Measurements from ENCODE around the gene NFX1.

The NFX1 gene

DNA sequence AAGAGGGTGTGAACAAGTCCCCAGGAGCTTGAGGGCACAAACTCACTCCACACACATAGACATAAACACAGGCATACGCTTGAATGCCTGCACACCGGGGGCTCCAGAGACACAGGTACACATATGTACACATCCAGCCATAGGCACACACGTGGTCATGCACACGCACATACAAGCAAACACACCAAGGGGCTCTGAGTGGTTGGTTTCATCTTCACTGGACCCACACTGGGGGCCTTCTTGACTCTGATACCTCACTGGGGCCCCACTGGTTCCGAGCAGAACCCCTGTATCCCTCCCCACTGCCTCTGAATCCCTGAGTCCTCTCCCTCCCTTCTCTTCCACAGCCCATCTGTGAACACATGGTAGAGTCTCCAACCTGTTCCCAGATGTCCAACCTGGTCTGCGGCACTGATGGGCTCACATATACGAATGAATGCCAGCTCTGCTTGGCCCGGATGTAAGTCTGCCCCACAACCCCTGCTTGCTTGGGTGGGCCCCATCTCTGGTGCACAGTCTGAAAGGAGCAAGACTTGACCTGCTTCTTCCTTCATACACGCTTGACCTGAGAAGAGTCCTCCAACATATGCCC is 44.0 kb upstream of the NFX1 start (continued):
- TF ChIP-seq, protein P1, sequence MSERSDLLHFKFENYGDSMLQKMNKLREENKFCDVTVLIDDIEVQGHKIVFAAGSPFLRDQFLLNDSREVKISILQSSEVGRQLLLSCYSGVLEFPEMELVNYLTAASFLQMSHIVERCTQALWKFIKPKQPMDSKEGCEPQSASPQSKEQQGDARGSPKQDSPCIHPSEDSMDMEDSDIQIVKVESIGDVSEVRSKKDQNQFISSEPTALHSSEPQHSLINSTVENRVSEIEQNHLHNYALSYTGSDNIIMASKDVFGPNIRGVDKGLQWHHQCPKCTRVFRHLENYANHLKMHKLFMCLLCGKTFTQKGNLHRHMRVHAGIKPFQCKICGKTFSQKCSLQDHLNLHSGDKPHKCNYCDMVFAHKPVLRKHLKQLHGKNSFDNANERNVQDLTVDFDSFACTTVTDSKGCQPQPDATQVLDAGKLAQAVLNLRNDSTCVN (tag by site-specific recombination; optimal IDR thresholded peaks at IDR 0.05) = no peak
- TF ChIP-seq BCL11A (tag by site-specific recombination; IDR thresholded peaks at IDR 0.05; ENCODE audit: low read depth) = no peak
- TF ChIP-seq ZNF529 (tag by site-specific recombination; IDR thresholded peaks at IDR 0.05; ENCODE audit: insufficient replicate concordance) = no peak
- TF ChIP-seq ZNF664 (tag by site-specific recombination; IDR thresholded peaks at IDR 0.05) = no peak
- no peak for TF ChIP-seq ZBTB7A (tag by site-specific recombination; IDR thresholded peaks at IDR 0.05; ENCODE audit: low read depth)
- no peak for TF ChIP-seq ZFP41 (tag by site-specific recombination; IDR thresholded peaks at IDR 0.05; ENCODE audit: borderline replicate concordance)
- TF ChIP-seq, protein P2, sequence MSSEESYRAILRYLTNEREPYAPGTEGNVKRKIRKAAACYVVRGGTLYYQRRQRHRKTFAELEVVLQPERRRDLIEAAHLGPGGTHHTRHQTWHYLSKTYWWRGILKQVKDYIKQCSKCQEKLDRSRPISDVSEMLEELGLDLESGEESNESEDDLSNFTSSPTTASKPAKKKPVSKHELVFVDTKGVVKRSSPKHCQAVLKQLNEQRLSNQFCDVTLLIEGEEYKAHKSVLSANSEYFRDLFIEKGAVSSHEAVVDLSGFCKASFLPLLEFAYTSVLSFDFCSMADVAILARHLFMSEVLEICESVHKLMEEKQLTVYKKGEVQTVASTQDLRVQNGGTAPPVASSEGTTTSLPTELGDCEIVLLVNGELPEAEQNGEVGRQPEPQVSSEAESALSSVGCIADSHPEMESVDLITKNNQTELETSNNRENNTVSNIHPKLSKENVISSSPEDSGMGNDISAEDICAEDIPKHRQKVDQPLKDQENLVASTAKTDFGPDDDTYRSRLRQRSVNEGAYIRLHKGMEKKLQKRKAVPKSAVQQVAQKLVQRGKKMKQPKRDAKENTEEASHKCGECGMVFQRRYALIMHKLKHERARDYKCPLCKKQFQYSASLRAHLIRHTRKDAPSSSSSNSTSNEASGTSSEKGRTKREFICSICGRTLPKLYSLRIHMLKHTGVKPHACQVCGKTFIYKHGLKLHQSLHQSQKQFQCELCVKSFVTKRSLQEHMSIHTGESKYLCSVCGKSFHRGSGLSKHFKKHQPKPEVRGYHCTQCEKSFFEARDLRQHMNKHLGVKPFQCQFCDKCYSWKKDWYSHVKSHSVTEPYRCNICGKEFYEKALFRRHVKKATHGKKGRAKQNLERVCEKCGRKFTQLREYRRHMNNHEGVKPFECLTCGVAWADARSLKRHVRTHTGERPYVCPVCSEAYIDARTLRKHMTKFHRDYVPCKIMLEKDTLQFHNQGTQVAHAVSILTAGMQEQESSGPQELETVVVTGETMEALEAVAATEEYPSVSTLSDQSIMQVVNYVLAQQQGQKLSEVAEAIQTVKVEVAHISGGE (tag by site-specific recombination; conservative IDR thresholded peaks at IDR 0.05; ENCODE audit: low read depth) = no peak
- TF ChIP-seq ZNF658 (tag by site-specific recombination; IDR thresholded peaks at IDR 0.05) = no peak
- no peak for TF ChIP-seq ZNF621 (tag by site-specific recombination; IDR thresholded peaks at IDR 0.05)
- no peak for TF ChIP-seq ZNF138 (tag by site-specific recombination; IDR thresholded peaks at IDR 0.05; ENCODE audit: borderline replicate concordance)
- TF ChIP-seq ZNF623 (tag by site-specific recombination; IDR thresholded peaks at IDR 0.05) = no peak
- no peak for TF ChIP-seq KLF16 (tag by site-specific recombination; IDR thresholded peaks at IDR 0.05)

DNA sequence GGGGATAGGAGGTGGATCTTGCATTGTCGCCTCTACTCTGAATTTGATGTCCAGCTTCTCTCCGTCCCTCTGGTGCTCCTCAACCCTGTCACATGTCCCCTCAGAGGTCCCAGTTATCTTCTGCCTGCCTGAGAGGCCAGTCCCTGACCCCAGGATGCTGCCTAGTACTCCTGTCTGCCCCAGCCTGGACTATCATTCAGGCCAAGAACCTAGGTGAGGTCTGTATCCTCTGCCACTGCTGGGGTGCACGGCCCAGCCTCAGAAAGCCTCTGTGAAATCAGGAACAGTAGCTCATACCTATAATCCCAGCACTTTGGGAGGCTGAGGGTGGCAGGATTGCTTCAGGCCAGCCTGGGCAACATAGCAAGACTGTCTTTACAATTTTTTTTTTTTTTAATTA is 41.7 kb upstream of the NFX1 start:
- Histone ChIP-seq H3K4me3 (ENCODE audit: low read depth, low read length) (no peak overlapping the region), H3K36me3 (ENCODE audit: control insufficient read depth in 2 of 2, insufficient read depth in 1 of 2, low read length in 2 of 2) (peaks cover 4 to 42% of the 10 kb centered on the region in 2 experiments; a peak in 2 of 3 replicates), H3K9me3 (ENCODE audit: control insufficient read depth, insufficient read depth, low read depth, low read length) (no peaks in the 10 kb centered on the region), H3K27ac (ENCODE audit: extremely low read depth, low read depth, low read length) (no peak overlapping the region), H3K4me1 (ENCODE audit: control insufficient read depth, insufficient read depth, low read length) (no peaks in the 10 kb centered on the region)
- ChIA-PET POLR2A (interaction anchor here (1.0 kb wide), 1 partner anchor 10 kb away, joined by 6 read pairs; no protein-coding TSS in a partner anchor), CTCF (interaction anchor here (0.5 to 0.7 kb wide), 4 partner anchors 16 to 285 kb away, joined by 3 to 4 read pairs (median 4); partner anchors contain the start of genes BAG1 and CHMP5)
- TF ChIP-seq ZNF768 (tag by site-specific recombination; IDR thresholded peaks at IDR 0.05) (no peak), ZFHX2 (tag by site-specific recombination; conservative IDR thresholded peaks at IDR 0.05) (no peak), ZFP3 (tag by site-specific recombination; IDR thresholded peaks at IDR 0.05; ENCODE audit: low read depth) (no peak), ZNF571 (tag by site-specific recombination; IDR thresholded peaks at IDR 0.05) (no peak), ZNF394 (tag by site-specific recombination; IDR thresholded peaks at IDR 0.05; ENCODE audit: borderline replicate concordance) (peak; percentile 41; the same call in 1 of the 2 replicates), ZNF600 (tag by site-specific recombination; IDR thresholded peaks at IDR 0.05) (no peak), ZNF473 (tag by site-specific recombination; IDR thresholded peaks at IDR 0.05) (no peak)
